Stomach (tissue), 9 donors: ENCODE measurements around the gene TRERF1. TPM values are rescaled to one million over a fixed set of nuclear protein-coding genes. Genes with fewer than 3 reads are reported as not detected.

Experiments
- DNase-seq, 2 donors: peaks; one replicate each; pipeline versions ENCODE4 v3.0.0 to v3.0.0-alpha.2; 2013 to 2019
- H3K27ac ChIP-seq, 5 donors: fragments of 200-600 bp in 4 of 5; sonication (generic) in 4 of 5; one replicate each; pipeline ENCODE4 v1.5.1; 2013 to 2019; ENCODE audit warnings: mild to moderate bottlenecking in 1 of 5, moderate library complexity in 1 of 5
- H3K27me3 ChIP-seq, 3 donors: fragments of 200-600 bp; sonication (generic); one replicate each; pipeline ENCODE4 v1.5.1; 2017 to 2019; ENCODE audit warnings: mixed run types in 1 of 3
- H3K36me3 ChIP-seq, 4 donors: fragments of 200-600 bp; sonication (generic); 1 replicate in 3 of 4; 2 replicates in 1 of 4; pipeline ENCODE4 v1.5.1; 2016 to 2019
- H3K4me1 ChIP-seq, 4 donors: fragments of 200-600 bp; sonication (generic); one replicate each; pipeline ENCODE4 v1.5.1; 2016 to 2019
- H3K4me3 ChIP-seq, 4 donors: fragments of 200-600 bp; sonication (generic) in 3 of 4; one replicate each; pipeline ENCODE4 v1.5.1; 2016 to 2019; ENCODE audit warnings: mild to moderate bottlenecking in 1 of 4
- H3K9me3 ChIP-seq, 4 donors: fragments of 200-600 bp; sonication (generic); one replicate each; pipeline ENCODE4 v1.5.1; 2016 to 2019
- CTCF ChIP-seq, 7 experiments: fragments of 450-650 bp in 4 of 7; fragments of 200-600 bp in 3 of 7; sonication (generic) in 3 of 7; IDR thresholded peaks; one replicate each; pipeline ENCODE4 v1.5.1; 2016 to 2019; ENCODE audit warnings: antibody characterized with exemption in 7 of 7, control low read depth in 2 of 7, mild to moderate bottlenecking in 1 of 7
- EP300 ChIP-seq: sonication (generic); formaldehyde crosslinking; IDR thresholded peaks from one replicate; pipeline ENCODE4 v1.6.1; 2017; ENCODE audit warnings: antibody characterized with exemption
- POLR2A ChIP-seq, 4 donors: fragments of 450-650 bp; IDR thresholded peaks; one replicate each; pipeline ENCODE4 v1.6.1; 2016; ENCODE audit warnings: antibody characterized with exemption in 4 of 4, control low read depth in 2 of 4, mild to moderate bottlenecking in 1 of 4, moderate library complexity in 1 of 4
- POLR2AphosphoS5 ChIP-seq, 3 donors: sonication (generic); formaldehyde crosslinking; IDR thresholded peaks; one replicate each; pipeline ENCODE4 v1.6.1; 2016; ENCODE audit warnings: antibody characterized with exemption in 3 of 3
- WGBS, 5 donors: extraction: QIAGEN DNeasy Blood & Tissue Kit in 3 of 5; methylation state at CpG; one replicate each; pipeline versions ENCODE4 v1.1.5 to v1.1.7; 2013 to 2018; 5-methylcytosine and 5-hydroxymethylcytosine counted together
- intact Hi-C: fragments of 100-400 bp; cut with DNase I; formaldehyde crosslinking; loops from one replicate; pipeline ENCODE4 v1.15.1; 2023; ENCODE audit warnings: low total_unique reads
- polyA plus RNA-seq, 3 donors: library from polyadenylated mRNA; stranded (reverse); fragments of 200-250 nt; gene quantifications; one replicate each; pipeline ENCODE4 v1.2.3, GENCODE V29; 2013
- total RNA-seq, 5 donors: library from RNA; depleted of rRNA; stranded (reverse); fragments of >200 nt; gene quantifications; one replicate each; pipeline versions ENCODE4 v1.1.0 to v1.2.3, GENCODE V29; 2014 to 2016
- donor health status: healthy with polysubstance abuse.
- donor health status: Bipolar disorder and iron deficiency.
- donor health status: healthy.

The TRERF1 gene
- total and polyA plus RNA-seq, 8 donors = 2.1 to 8.1 (median 4.9) TPM

DNA sequence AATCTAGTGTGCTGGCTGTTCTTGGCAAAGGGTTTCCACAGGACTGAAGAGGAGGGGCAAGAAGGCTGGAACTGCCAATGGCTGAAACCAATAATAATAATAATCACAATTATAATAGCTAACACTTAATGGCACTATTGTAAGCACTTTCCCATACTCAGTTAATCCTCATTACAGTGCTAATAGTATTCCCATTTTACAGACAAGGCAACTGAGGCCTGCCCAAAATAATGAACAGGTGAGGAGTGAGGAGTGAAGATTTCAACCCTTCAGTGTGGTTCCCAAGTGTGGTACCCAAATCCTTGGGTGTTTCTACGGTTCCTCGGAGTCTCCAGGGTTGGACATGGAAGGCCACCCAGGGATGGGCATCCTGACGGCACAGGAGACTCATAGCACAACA lies 69.9 kb downstream of the TRERF1 start:
- H3K27me3 ChIP-seq = no peaks in the 10 kb centered on the region
- no peaks in the 10 kb centered on the region for H3K36me3 ChIP-seq
- no peak for TF ChIP-seq POLR2AphosphoS5 (IDR thresholded peaks at IDR 0.05)
- TF ChIP-seq EP300 = no peak
- no peak for TF ChIP-seq CTCF (IDR thresholded peaks at IDR 0.05)
- TF ChIP-seq POLR2A (IDR thresholded peaks at IDR 0.05) = no peak
- H3K9me3 ChIP-seq = no peaks in the 10 kb centered on the region
- no peak overlapping the region for H3K27ac ChIP-seq
- intact Hi-C loops = no loop called here
- H3K4me1 ChIP-seq = peaks cover 0 to 23% (median 4%) of the 10 kb centered on the region in 4 donors
- WGBS, 5 donors = 97 to 100% (median 98%) methylated on average over 3 of the region's 3 CpGs
- DNase-seq = no peak
- no peak overlapping the region for H3K4me3 ChIP-seq

- intact Hi-C loops = no loop called here
- H3K27ac ChIP-seq = peak overlapping the region in 1 of 5 donors; percentile 29
- TF ChIP-seq CTCF (IDR thresholded peaks at IDR 0.05) (no peak), EP300 (no peak), POLR2AphosphoS5 (IDR thresholded peaks at IDR 0.05) (no peak), POLR2A (IDR thresholded peaks at IDR 0.05) (no peak)
- no peaks in the 10 kb centered on the region for H3K36me3 ChIP-seq
- no peaks in the 10 kb centered on the region for H3K27me3 ChIP-seq
- 50 to 58% (median 53%) methylated on average over 4 of the region's 4 CpGs for WGBS, 5 donors
- H3K4me3 ChIP-seq = no peak overlapping the region
- peaks cover 0 to 23% (median 4%) of the 10 kb centered on the region in 4 donors for H3K4me1 ChIP-seq
- no peaks in the 10 kb centered on the region for H3K9me3 ChIP-seq
- peak in 1 of 2 donors; percentile 46 for DNase-seq
Measured at GRCh38 chr6:42380228-42380979, 71.3 kb downstream of the TRERF1 start.

DNA sequence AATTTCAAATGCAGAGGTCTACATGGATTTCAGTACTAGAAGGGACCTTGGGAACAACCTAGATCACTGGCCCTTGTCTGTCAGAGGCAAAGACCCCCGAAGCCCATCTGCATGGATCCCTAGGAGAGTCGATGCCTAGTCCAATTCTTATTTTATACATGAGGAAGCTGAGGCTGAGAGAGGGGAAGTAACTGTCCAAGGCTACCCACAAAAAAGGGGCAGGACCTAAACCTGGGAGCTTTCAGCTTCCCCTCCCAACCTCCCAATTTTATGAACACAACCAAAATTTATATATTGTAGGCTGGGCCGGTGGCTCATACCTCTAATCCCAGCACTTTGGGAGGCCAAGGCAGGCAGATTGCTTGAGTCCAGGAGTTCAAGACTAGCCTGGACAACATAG lies 73.2 kb downstream of the TRERF1 start:
- H3K9me3 ChIP-seq = no peaks in the 10 kb centered on the region
- peaks cover 0 to 31% (median 4%) of the 10 kb centered on the region in 4 donors for H3K4me1 ChIP-seq
- no peak for DNase-seq
- H3K27ac ChIP-seq = no peak overlapping the region
- H3K27me3 ChIP-seq = no peaks in the 10 kb centered on the region
- TF ChIP-seq EP300 (no peak), POLR2AphosphoS5 (IDR thresholded peaks at IDR 0.05) (no peak), CTCF (IDR thresholded peaks at IDR 0.05) (no peak), POLR2A (IDR thresholded peaks at IDR 0.05) (no peak)
- H3K36me3 ChIP-seq = no peaks in the 10 kb centered on the region
- H3K4me3 ChIP-seq = no peak overlapping the region
- WGBS, 5 donors = 45 to 64% (median 54%) methylated on average over 3 of the region's 3 CpGs
- intact Hi-C loops = no loop called here

GRCh38 chr6:42378125-42378524 lies 73.6 kb downstream of the TRERF1 start:
- DNase-seq = no peak
- Histone ChIP-seq H3K27ac (no peak overlapping the region), H3K27me3 (no peaks in the 10 kb centered on the region), H3K36me3 (no peaks in the 10 kb centered on the region), H3K4me3 (no peak overlapping the region), H3K4me1 (peaks cover 0 to 35% (median 4%) of the 10 kb centered on the region in 4 donors), H3K9me3 (no peaks in the 10 kb centered on the region)
- TF ChIP-seq POLR2A (IDR thresholded peaks at IDR 0.05) (no peak), POLR2AphosphoS5 (IDR thresholded peaks at IDR 0.05) (no peak), CTCF (IDR thresholded peaks at IDR 0.05) (no peak), EP300 (no peak)
- intact Hi-C loops = no loop called here
- 21 to 47% (median 35%) methylated on average over 5 of the region's 5 CpGs for WGBS, 5 donors
